K562 (cell line): Measurements from ENCODE around the gene ACTRT3. TPM values are rescaled to one million over a fixed set of nuclear protein-coding genes. Genes with fewer than 3 reads are reported as not detected.

Experiments
- CREB3L1 ChIP-seq: fragments of 450-650 bp; IDR thresholded peaks from 2 replicates; pipeline ENCODE4 v1.6.1; 2014; ENCODE audit warnings: low read depth, mild to moderate bottlenecking, moderate library complexity, borderline replicate concordance
- E2F1 ChIP-seq: sonication (generic); formaldehyde crosslinking; IDR thresholded peaks from 2 replicates; pipeline ENCODE4 v1.8.1; 2023; ENCODE audit warnings: mild to moderate bottlenecking, missing genetic modification reagents, moderate library complexity
- FOXK2 ChIP-seq, 2 experiments: fragments of 450-650 bp; IDR thresholded peaks in 1 of 2; conservative IDR thresholded peaks in 1 of 2; 2 replicates each; pipeline ENCODE4 v1.6.1; 2016; ENCODE audit warnings: low read depth in 2 of 2, mild to moderate bottlenecking in 1 of 2
- GATAD2B ChIP-seq: fragments of 450-650 bp; IDR thresholded peaks from 2 replicates; pipeline ENCODE4 v1.6.1; 2017; ENCODE audit warnings: mild to moderate bottlenecking, borderline replicate concordance
- GMEB1 ChIP-seq: fragments of 250-450 bp; sonication (Bioruptor Pico); IDR thresholded peaks from 2 replicates; pipeline ENCODE4 v1.4.0; 2020; ENCODE audit warnings: mild to moderate bottlenecking
- KAT7 ChIP-seq: sonication (generic); formaldehyde crosslinking; IDR thresholded peaks from 2 replicates; pipeline ENCODE4 v1.8.0; 2022; ENCODE audit warnings: missing genetic modification reagents, mild to moderate bottlenecking, borderline replicate concordance
- POLR2AphosphoS2 ChIP-seq: IDR thresholded peaks from 2 replicates; pipeline ENCODE4 v1.6.1; 2012; ENCODE audit warnings: low read length, improper control_type of control experiment
- POLR2AphosphoS5 ChIP-seq: IDR thresholded peaks from 2 replicates; pipeline ENCODE4 v1.6.1; 2011; ENCODE audit warnings: mild to moderate bottlenecking, low read depth, low read length, moderate library complexity; ENCODE audit not compliant: control insufficient read depth, insufficient read depth
- SREBF1 ChIP-seq: fragments of 150-350 bp; IDR thresholded peaks from 2 replicates; pipeline ENCODE4 v1.6.1; 2014; ENCODE audit warnings: antibody characterized with exemption, low read depth, low read length, borderline replicate concordance
- TRIM24 ChIP-seq, 2 experiments: fragments of 450-650 bp; IDR thresholded peaks; 2 replicates each; pipeline ENCODE4 v1.6.1; 2016
- VEZF1 ChIP-seq: fragments of 200-800 bp; sonication (Bioruptor generic); IDR thresholded peaks from 2 replicates; pipeline ENCODE4 v1.6.1; 2017; ENCODE audit warnings: missing genetic modification characterization, missing compliant biosample characterization
- ZFX ChIP-seq: sonication (generic); formaldehyde crosslinking; IDR thresholded peaks from 2 replicates; pipeline ENCODE4 v1.8.0; 2022; ENCODE audit warnings: mild to moderate bottlenecking, missing genetic modification reagents, moderate library complexity
- ZNF311 ChIP-seq: fragments of 250-450 bp; sonication (Bioruptor Pico); IDR thresholded peaks from 2 replicates; pipeline ENCODE4 v1.4.0; 2020; ENCODE audit warnings: mild to moderate bottlenecking, moderate library complexity
- ZNF324 ChIP-seq: fragments of 250-450 bp; sonication (Bioruptor Pico); IDR thresholded peaks from 2 replicates; pipeline ENCODE4 v1.4.0; 2020; ENCODE audit warnings: mild to moderate bottlenecking
- ZNF398 ChIP-seq: fragments of 250-450 bp; sonication (Bioruptor Pico); IDR thresholded peaks from 2 replicates; pipeline ENCODE4 v1.8.0; 2021; ENCODE audit warnings: moderate library complexity, mild to moderate bottlenecking, inconsistent platforms
- ZNF507 ChIP-seq: conservative IDR thresholded peaks from 2 replicates; pipeline ENCODE4 v1.6.1; 2017; ENCODE audit warnings: missing genetic modification characterization, missing compliant biosample characterization
- ZNF584 ChIP-seq: fragments of 200-800 bp; sonication (Bioruptor generic); IDR thresholded peaks from 2 replicates; pipeline ENCODE4 v1.6.1; 2016; ENCODE audit warnings: low read depth, mild to moderate bottlenecking, missing genetic modification characterization, missing compliant biosample characterization
- ZNF764 ChIP-seq: fragments of 250-450 bp; sonication (Bioruptor Pico); IDR thresholded peaks from 2 replicates; pipeline ENCODE4 v1.4.0; 2020; ENCODE audit warnings: low read depth, mild to moderate bottlenecking, moderate library complexity
- ZNF778 ChIP-seq: fragments of 450-650 bp; formaldehyde crosslinking; IDR thresholded peaks from 2 replicates; pipeline ENCODE4 v1.4.0; 2020; ENCODE audit warnings: mild to moderate bottlenecking, moderate library complexity
- ZNF780A ChIP-seq: fragments of 250-450 bp; sonication (Bioruptor Pico); IDR thresholded peaks from 2 replicates; pipeline ENCODE4 v1.5.0; 2021; ENCODE audit warnings: mild to moderate bottlenecking
- ZNF785 ChIP-seq: fragments of 250-450 bp; sonication (Bioruptor Pico); IDR thresholded peaks from 2 replicates; pipeline ENCODE4 v1.4.0; 2020; ENCODE audit warnings: mild to moderate bottlenecking
- polyA plus RNA-seq, 8 experiments: library from polyadenylated mRNA; depleted of rRNA in 4 of 8; stranded (reverse) in 5 of 8; unstranded in 3 of 8; fragments of >200 nt; fragmentation: Nextera tagmentation in 2 of 8; fragmentation: Illumina TruSeq in 1 of 8; extraction: Ambion mirVana in 2 of 8; extraction: Trizol in 1 of 8; gene quantifications; 2 replicates each; pipeline versions ENCODE4 v1.2.1 to v1.2.3, GENCODE V29; 2011 to 2014; ENCODE audit warnings: inconsistent platforms in 1 of 8, missing spikeins in 1 of 8
- total RNA-seq, 7 experiments: library from RNA; depleted of rRNA in 6 of 7; stranded (reverse); fragments of >200 nt in 6 of 7; fragmentation: Illumina TruSeq in 2 of 7; extraction: Trizol in 2 of 7; gene quantifications; 2 replicates each; pipeline versions ENCODE4 v1.2.1 to v1.2.3, GENCODE V29; 2011 to 2021; ENCODE audit warnings: low replicate concordance in 1 of 7

The ACTRT3 gene
- total and polyA plus RNA-seq, 9 of the 15 experiments (the other 6 are each of a cell fraction or from before 2014, with no cell fraction given): 0.06 to 0.11 (median 0.07) TPM; not detected in 5

GRCh38 chr3:169781209-169781855, 12.0 kb upstream of the ACTRT3 start (continued):
- TF ChIP-seq GMEB1 (no peak), POLR2AphosphoS5 (peak; percentile 77), ZFX (CRISPR knock-in tag) (no peak), POLR2AphosphoS2 (no peak), CREB3L1 (no peak), VEZF1 (no peak), ZNF311 (CRISPR knock-in tag) (no peak), KAT7 (no peak; the same call in 1 of the 2 replicates), ZNF778 (no peak), SREBF1 (no peak), ZNF785 (CRISPR knock-in tag) (no peak), ZNF584 (CRISPR knock-in tag) (no peak), FOXK2 (conservative IDR thresholded peaks at IDR 0.05 in 1 of 2, IDR thresholded peaks at IDR 0.05 in 1 of 2; ENCODE audit: low read depth in 2 of 2) (no peak), ZNF507 (tag) (no peak), TRIM24 (IDR thresholded peaks at IDR 0.05) (peak; percentile 79 to 81), ZNF780A (CRISPR knock-in tag) (no peak), ZNF764 (CRISPR knock-in tag) (no peak), E2F1 (CRISPR knock-in tag) (no peak), GATAD2B (no peak; the same call in 1 of the 2 replicates), ZNF398 (no peak), ZNF324 (CRISPR knock-in tag) (no peak)
